Bronchial epithelial cell (primary cell): ENCODE measurements around the gene MTHFD2L. TPM values are rescaled to one million over a fixed set of nuclear protein-coding genes. Genes with fewer than 3 reads are reported as not detected.
A peak's percentile ranks its signal among the peaks of the same experiment; 100 is the strongest.
"Not testable (repeated sequence)": the region's sequence is repeated elsewhere in the genome, so short reads cannot be mapped to it uniquely, and the experiment has no call there.

Source experiments
- DNase-seq: peaks from one replicate; pipeline ENCODE4 v3.0.0-alpha.2; 2010; ENCODE audit warnings: low read depth
- FAIRE-seq: peaks from 2 replicates; lab custom pipeline; 2011; peaks lifted over from hg19 to GRCh38; lab: Jason Lieb, UNC
- H3K27me3 ChIP-seq: 2 replicates; pipeline ENCODE4 v1.5.1; 2011; ENCODE audit warnings: low read length; ENCODE audit not compliant: control insufficient read depth, insufficient read depth
- H3K36me3 ChIP-seq: 2 replicates; pipeline ENCODE4 v1.5.1; 2011; ENCODE audit warnings: low read length; ENCODE audit not compliant: control insufficient read depth, insufficient read depth
- H3K4me3 ChIP-seq: 2 replicates; pipeline ENCODE4 v1.5.1; 2011; ENCODE audit warnings: mild to moderate bottlenecking, low read depth, low read length, control low read depth
- total RNA-seq: library from RNA; depleted of rRNA; stranded (reverse); fragments of >200 nt; gene quantifications from 2 replicates; pipeline ENCODE4 v1.2.1, GENCODE V29; 2014
- TF ChIP-seq, protein P1 (sequence below): IDR thresholded peaks from 2 replicates; pipeline ENCODE4 v1.5.1; 2011; ENCODE audit warnings: mild to moderate bottlenecking, moderate library complexity, low read length, control low read depth, inconsistent platforms; ENCODE audit not compliant: insufficient read depth, severe bottlenecking

Gene MTHFD2L
- total RNA-seq, 1 donor from 2014 or later = 29.0 TPM

DNA sequence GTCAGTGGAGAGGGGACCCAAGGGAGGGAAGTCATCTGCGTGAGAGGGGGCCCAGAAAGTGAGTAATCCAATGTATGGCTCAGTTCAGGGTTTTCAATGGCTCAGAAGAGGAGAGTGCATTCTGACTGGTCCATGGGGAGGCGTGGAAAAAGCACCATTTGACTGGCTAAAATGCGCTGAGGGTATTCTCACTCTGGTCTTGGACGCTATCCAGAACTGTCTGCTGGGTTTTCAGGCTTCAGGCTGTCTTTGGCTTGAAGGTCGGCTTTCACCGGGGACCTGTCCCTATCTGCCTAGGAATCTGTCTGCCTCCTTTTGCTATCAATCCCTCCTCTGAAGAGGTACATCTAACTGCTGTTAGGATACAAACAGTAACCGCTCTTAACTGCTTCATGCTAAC is 176.7 kb downstream of the MTHFD2L start:
- H3K27me3 ChIP-seq = no peaks in the 10 kb centered on the region
- no peak for DNase-seq
- FAIRE-seq = no peak
- TF ChIP-seq, protein P1, sequence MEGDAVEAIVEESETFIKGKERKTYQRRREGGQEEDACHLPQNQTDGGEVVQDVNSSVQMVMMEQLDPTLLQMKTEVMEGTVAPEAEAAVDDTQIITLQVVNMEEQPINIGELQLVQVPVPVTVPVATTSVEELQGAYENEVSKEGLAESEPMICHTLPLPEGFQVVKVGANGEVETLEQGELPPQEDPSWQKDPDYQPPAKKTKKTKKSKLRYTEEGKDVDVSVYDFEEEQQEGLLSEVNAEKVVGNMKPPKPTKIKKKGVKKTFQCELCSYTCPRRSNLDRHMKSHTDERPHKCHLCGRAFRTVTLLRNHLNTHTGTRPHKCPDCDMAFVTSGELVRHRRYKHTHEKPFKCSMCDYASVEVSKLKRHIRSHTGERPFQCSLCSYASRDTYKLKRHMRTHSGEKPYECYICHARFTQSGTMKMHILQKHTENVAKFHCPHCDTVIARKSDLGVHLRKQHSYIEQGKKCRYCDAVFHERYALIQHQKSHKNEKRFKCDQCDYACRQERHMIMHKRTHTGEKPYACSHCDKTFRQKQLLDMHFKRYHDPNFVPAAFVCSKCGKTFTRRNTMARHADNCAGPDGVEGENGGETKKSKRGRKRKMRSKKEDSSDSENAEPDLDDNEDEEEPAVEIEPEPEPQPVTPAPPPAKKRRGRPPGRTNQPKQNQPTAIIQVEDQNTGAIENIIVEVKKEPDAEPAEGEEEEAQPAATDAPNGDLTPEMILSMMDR = no peak
- H3K4me3 ChIP-seq = no peak overlapping the region
- no peaks in the 10 kb centered on the region for H3K36me3 ChIP-seq

DNA sequence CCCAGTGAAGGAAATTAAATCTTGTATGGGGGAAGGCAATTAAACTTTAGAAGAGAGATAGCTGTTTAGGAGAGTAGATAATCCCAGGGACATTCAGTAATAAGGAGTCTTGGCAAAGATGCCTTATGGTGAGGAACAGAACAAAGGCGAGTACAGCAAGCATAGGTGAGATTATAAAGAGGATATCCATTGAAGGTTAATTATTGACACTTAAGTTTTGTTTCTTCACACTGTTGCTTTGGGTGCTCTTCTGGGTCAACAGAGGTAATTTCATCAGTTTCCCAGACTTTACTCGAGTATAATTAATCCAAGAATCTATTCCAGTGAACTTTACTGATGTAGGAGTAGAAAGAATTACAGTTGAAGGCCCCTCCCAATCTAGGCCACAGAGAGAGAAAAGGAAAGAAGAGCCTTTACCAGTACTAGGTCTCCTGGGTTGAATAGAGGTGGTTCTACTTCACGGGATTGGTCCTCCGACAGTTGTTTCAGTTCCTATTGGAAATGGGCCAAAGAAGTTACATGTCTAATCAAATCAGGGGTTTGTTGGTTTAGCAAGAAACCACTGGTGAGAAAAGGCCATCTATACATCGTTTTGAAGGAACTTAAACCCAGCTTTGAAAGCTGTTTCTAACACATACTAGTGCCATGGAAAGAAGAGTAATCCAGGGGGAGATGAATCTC is 177.6 kb downstream of the MTHFD2L start:
- TF ChIP-seq, protein P1 = no peak

DNA sequence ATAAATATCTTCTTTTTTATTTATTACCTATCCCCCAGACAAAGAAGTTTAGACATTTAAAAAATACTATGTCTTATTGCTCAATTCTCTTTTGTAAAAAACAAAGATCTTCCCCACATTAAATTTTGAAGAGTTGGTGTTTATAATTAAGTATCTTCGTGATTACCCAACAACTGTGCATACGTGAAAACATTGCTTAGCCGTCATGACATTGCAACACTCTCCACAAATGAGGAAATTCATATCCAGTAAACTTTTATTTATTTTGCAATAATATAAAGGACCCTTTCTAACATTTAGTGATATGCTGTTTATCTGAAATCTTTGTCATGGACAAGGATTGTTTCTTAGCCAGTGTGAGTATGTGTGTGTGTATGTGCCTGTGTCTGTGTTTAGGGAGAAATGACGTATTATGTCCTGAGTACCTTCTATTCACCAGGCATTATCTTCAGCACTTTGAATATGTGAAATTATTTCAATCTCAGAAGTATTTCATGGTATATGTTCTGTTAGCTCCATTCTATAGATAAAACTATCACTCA is 180.9 kb downstream of the MTHFD2L start:
- FAIRE-seq = no peak
- no peaks in the 10 kb centered on the region for H3K36me3 ChIP-seq
- TF ChIP-seq, protein P1 = no peak
- H3K4me3 ChIP-seq = no peak overlapping the region
- no peaks in the 10 kb centered on the region for H3K27me3 ChIP-seq
- no peak for DNase-seq

More for the DNA sequence above, 177.6 kb downstream of the MTHFD2L start:
- FAIRE-seq (no peak), DNase-seq (no peak)
- Histone ChIP-seq H3K4me3 (no peak overlapping the region), H3K27me3 (no peaks in the 10 kb centered on the region), H3K36me3 (no peaks in the 10 kb centered on the region)

DNA sequence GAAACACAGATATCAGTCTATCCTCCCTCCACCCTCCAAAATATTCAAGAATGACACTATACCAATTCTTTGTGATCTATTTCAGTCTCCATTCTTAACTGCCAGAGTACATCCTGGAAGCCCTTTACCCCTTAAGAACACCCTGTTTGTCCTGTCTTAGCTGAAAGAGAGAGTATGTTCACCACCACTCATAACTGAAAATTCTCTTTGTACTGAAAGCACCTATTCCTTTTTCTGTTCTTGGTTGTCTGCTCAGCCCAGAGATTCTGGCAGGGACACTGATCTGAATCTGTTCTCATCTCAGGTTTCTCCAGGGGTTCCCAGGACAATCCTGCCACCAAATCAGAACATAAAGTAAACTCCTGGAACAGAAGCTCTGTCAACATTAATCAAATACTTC is 181.6 kb downstream of the MTHFD2L start:
- H3K27me3 ChIP-seq = no peaks in the 10 kb centered on the region
- no peaks in the 10 kb centered on the region for H3K36me3 ChIP-seq
- no peak overlapping the region for H3K4me3 ChIP-seq
- TF ChIP-seq, protein P1 = no peak
- FAIRE-seq (no peak), DNase-seq (no peak)

DNA sequence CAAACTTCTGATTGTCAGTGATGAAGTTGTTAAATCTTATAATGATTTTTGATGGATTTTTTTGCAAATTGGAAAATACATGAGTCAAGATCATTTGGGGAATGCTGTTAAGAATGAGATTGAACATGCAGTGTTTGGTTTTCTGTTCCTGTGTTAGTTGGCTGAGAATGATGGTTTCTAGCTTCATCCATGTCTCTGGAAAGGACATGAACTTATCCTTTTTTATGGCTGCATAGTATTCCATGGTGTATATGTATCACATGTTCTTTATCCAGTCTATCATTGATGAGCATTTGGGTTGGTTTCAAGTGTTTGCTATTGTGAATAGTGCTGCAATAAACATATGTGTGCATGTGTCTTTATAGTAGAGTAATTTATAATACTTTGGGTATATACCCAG is 182.5 kb downstream of the MTHFD2L start:
- FAIRE-seq = not testable (repeated sequence)

DNA sequence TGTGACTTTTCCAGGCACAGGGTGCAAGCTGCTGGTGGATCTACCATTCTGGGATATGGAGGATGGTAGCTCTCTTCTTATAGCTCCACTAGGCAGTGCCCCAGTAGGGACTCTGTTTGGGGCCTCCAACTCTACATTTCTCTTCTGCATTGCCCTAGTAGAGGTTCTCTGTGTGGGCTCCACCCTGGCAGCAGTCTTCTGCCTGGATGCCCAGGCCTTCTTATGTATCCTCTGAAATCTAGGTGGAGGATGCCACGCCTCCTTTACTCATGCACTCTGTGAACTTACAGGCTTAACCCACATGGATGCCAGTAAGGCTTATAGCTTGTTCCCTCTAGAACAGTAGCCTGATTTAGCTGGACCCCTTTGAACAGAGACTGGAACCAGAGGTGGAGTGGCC is 186.1 kb downstream of the MTHFD2L start:
- DNase-seq (no peak), FAIRE-seq (peak; percentile 62)
- TF ChIP-seq, protein P1 = no peak
- Histone ChIP-seq H3K27me3 (no peaks in the 10 kb centered on the region), H3K4me3 (no peak overlapping the region), H3K36me3 (no peaks in the 10 kb centered on the region)

More for the DNA sequence above, 182.5 kb downstream of the MTHFD2L start:
- not testable (repeated sequence) for H3K27me3 ChIP-seq, H3K36me3 ChIP-seq, H3K4me3 ChIP-seq, DNase-seq

Other genes with a start within 250 kb of the MTHFD2L start
- gene PF4, start 176.1 kb upstream of the MTHFD2L start, total RNA-seq = not detected in 2 replicates
- 0.13 and 0.26 TPM in 2 replicates for gene PPBP, start 169.9 kb upstream of the MTHFD2L start, total RNA-seq
- 0.51 and 0.53 TPM in 2 replicates for gene CXCL5, start 159.4 kb upstream of the MTHFD2L start, total RNA-seq
- gene CXCL3, start 119.4 kb upstream of the MTHFD2L start, total RNA-seq = 0.26 and 1.2 TPM in 2 replicates
- gene CXCL2, start 58.9 kb upstream of the MTHFD2L start, total RNA-seq = 5.5 and 7.9 TPM in 2 replicates
- 7.9 and 129 TPM in 2 replicates for gene EPGN, start 150.4 kb downstream of the MTHFD2L start, total RNA-seq
- gene EREG, start 207.0 kb downstream of the MTHFD2L start, total RNA-seq = 30.7 and 31.1 TPM in 2 replicates